Natural killer cell treated with Interleukin-12 subunit alpha and Interleukin-12 subunit beta and Interleukin-15 and Interleukin-18, amount 100 ng/mL, for 72 hours (primary cell): Measurements from ENCODE around the gene BPIFB1. TPM values are rescaled to one million over a fixed set of nuclear protein-coding genes. Genes with fewer than 3 reads are reported as not detected.
A peak's percentile ranks its signal among the peaks of the same experiment; 100 is the strongest.

Experiments used
- ATAC-seq, 2 donors: fragments of 150-1000 bp; cut with Tn5 transposase in 1 of 2; sonication (Bioruptor Pico), chemical (Tn5 transposase) in 1 of 2; 2 replicates each; pipeline ENCODE4 v1.10.0; 2021
- DNase-seq: peaks from one replicate; pipeline ENCODE4 v3.0.0; 2022; ENCODE audit warnings: low spot score
- H3K27ac Mint-ChIP-seq, 2 donors: 1 replicate in 1 of 2; 2 replicates in 1 of 2; pipeline ENCODE4 v1.8.0; 2022; ENCODE audit warnings: mixed read lengths in 2 of 2, mild to moderate bottlenecking in 1 of 2, moderate library complexity in 1 of 2
- H3K27me3 Mint-ChIP-seq, 2 donors: 1 replicate in 1 of 2; 2 replicates in 1 of 2; pipeline ENCODE4 v1.8.0; 2022; ENCODE audit warnings: mixed read lengths in 2 of 2
- H3K36me3 Mint-ChIP-seq: one replicate; pipeline ENCODE4 v1.8.0; 2022; ENCODE audit warnings: mixed read lengths
- H3K4me1 Mint-ChIP-seq, 2 donors: 1 replicate in 1 of 2; 2 replicates in 1 of 2; pipeline ENCODE4 v1.8.0; 2022; ENCODE audit warnings: low read depth in 2 of 2, mixed read lengths in 2 of 2, mild to moderate bottlenecking in 1 of 2
- H3K4me3 Mint-ChIP-seq: one replicate; pipeline ENCODE4 v1.8.0; 2022; ENCODE audit warnings: mixed read lengths
- H3K9me3 Mint-ChIP-seq: 2 replicates; pipeline ENCODE4 v1.8.0; 2022; ENCODE audit warnings: mixed read lengths
- total RNA-seq, 2 donors: library from RNA; stranded (reverse); gene quantifications; one replicate each; pipeline ENCODE4 v1.2.3, GENCODE V29; 2022

The BPIFB1 gene
- total RNA-seq, 2 donors from 2014 or later = not detected

DNA sequence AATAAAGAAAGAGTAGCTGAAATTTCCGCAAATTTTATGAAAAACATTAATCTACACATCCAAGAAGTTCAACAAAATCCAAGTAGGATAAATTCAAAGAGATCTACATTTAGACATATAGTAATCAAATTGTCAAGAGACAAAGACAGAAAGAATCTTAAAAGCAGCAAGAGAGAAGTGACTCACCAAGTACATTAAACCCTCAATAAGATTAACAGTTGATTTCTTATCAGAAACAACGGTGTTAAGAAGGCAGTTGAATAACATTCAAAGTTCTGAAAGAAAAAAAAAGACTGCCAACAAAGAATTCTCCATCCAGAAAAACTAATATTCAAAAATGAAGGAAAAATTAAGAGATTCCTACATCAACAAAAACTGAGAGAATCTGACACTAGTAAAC is 28.0 kb upstream of the BPIFB1 start:
- DNase-seq = no peak
- Mint-ChIP-seq H3K36me3 (no peaks in the 10 kb centered on the region), H3K4me1 (no peaks in the 10 kb centered on the region), H3K27me3 (peaks cover 12 to 30% of the 10 kb centered on the region in 2 donors), H3K27ac (no peak overlapping the region), H3K9me3 (no peaks in the 10 kb centered on the region), H3K4me3 (no peak overlapping the region)
- no peak for ATAC-seq

DNA sequence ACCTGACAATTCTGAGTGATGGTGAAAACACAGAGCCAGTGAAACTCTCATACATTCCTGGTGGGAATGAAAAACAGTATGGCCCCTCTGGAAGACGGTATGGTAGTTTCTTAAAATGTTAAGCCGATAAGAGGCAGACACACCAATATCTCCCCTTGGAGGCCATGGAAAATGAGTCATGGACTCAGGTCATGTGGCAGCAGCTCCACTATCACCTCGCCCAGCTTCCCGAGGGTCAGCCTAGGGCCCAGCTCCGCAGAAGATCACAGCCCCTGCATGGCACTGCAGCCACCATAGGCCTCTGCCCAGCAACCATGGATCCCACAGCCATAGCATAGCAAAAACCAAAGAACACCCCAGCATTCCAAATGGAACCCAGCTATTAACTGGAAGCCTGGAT is 25.8 kb upstream of the BPIFB1 start:
- Mint-ChIP-seq H3K4me1 (peaks cover 0 to 2% of the 10 kb centered on the region in 2 donors), H3K27ac (no peak overlapping the region), H3K36me3 (no peaks in the 10 kb centered on the region), H3K27me3 (peaks cover 19 to 38% of the 10 kb centered on the region in 2 donors), H3K9me3 (no peaks in the 10 kb centered on the region), H3K4me3 (no peak overlapping the region)
- ATAC-seq (no peak), DNase-seq (no peak)

DNA sequence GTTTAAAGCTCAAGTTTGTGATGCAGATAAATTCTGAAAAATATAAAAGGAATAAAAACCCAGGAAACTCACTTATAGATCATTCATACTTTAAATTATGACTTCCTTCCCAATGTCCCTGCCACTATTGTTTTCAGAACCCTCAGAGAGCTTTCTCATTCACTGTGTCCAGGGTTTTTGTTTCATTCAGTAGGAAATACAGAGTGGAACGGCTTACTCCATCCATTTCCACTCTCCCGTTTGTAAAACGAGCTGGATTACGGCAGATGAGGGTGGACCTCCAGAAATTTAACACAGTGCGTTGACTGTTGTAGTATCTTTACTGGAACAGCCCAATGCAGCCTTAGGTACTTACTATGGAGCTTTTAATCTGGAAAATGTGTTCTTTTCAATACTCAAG is 23.6 kb upstream of the BPIFB1 start:
- Mint-ChIP-seq H3K4me3 (no peak overlapping the region), H3K9me3 (no peaks in the 10 kb centered on the region), H3K27ac (no peak overlapping the region), H3K4me1 (peaks cover 0 to 3% of the 10 kb centered on the region in 2 donors), H3K36me3 (no peaks in the 10 kb centered on the region), H3K27me3 (peaks cover 21 to 34% of the 10 kb centered on the region in 2 donors)
- no peak for DNase-seq
- no peak for ATAC-seq

DNA sequence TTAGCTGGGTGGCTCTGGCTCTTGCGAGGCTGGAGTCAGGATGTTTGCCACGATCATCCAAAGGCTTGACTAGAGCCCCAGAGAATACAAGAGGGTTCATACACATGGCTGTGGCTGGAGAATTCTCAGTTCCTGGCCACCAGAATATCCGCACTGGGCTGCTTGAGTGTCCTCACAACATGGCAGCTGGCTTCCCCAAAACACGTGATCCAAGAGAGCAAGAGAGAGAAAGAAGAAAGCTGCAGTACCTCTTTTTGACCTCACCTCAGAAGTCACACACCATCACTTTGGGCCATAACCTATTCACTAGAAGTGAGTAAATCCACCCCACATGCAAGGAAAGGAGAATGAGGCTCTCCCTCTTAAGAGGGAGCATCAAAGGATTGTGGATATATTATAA is 21.5 kb upstream of the BPIFB1 start:
- ATAC-seq = no peak
- H3K27me3 Mint-ChIP-seq = peaks cover 15 to 21% of the 10 kb centered on the region in 2 donors
- no peak overlapping the region for H3K27ac Mint-ChIP-seq
- DNase-seq = no peak
- H3K36me3 Mint-ChIP-seq = no peaks in the 10 kb centered on the region
- no peaks in the 10 kb centered on the region for H3K9me3 Mint-ChIP-seq
- no peak overlapping the region for H3K4me3 Mint-ChIP-seq
- peaks cover 0 to 3% of the 10 kb centered on the region in 2 donors for H3K4me1 Mint-ChIP-seq

DNA sequence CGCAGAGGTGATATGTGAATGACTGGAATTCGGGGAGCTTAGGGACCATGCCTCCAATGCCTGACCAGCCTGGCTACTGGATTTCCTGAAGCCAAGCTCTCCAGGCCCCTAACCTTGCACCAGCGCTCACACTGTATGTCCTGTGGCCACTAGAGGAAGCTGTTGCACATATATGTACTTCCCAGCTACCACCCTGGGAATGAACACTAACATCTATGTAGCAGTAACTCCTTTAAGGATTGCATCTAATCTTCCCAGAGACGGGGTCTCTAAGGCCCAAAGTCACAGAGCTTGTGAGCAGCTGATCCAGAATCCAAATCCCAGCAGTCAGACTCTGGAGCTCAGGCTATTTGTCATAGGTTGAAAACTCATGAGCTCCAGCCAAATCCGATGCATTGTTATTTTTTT is 20.4 kb upstream of the BPIFB1 start:
- Mint-ChIP-seq H3K4me1 (peaks cover 0 to 3% of the 10 kb centered on the region in 2 donors), H3K27me3 (peaks cover 9 to 17% of the 10 kb centered on the region in 2 donors)
- ATAC-seq = no peak

DNA sequence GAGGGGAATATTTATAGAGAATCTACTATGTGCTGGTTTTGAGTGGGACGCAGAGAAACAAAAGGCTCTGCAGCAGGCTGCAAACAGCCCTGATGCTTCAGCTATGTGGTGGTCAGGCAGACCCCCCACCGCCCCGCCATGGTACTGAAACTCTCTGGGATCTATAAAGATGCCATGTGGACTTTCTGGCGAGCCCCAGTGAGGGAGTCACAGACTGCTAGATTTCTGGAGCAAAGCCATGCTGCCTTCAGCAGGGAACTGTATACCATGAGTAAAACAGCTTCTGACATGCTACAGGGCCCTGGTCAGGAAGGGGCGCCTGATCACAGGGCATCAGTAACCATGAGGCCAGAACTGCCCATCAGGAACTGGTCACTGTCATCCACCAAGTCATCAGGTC is 19.2 kb upstream of the BPIFB1 start:
- ATAC-seq (no peak), DNase-seq (no peak)
- peaks cover 19 to 21% of the 10 kb centered on the region in 2 donors for H3K27me3 Mint-ChIP-seq
- no peaks in the 10 kb centered on the region for H3K9me3 Mint-ChIP-seq
- peaks cover 0 to 6% of the 10 kb centered on the region in 2 donors for H3K4me1 Mint-ChIP-seq
- H3K4me3 Mint-ChIP-seq = no peak overlapping the region
- no peak overlapping the region for H3K27ac Mint-ChIP-seq
- no peaks in the 10 kb centered on the region for H3K36me3 Mint-ChIP-seq

More for the DNA sequence above, 20.4 kb upstream of the BPIFB1 start:
- H3K4me3 Mint-ChIP-seq = no peak overlapping the region
- no peaks in the 10 kb centered on the region for H3K9me3 Mint-ChIP-seq
- H3K36me3 Mint-ChIP-seq = no peaks in the 10 kb centered on the region
- DNase-seq = no peak
- H3K27ac Mint-ChIP-seq = no peak overlapping the region

DNA sequence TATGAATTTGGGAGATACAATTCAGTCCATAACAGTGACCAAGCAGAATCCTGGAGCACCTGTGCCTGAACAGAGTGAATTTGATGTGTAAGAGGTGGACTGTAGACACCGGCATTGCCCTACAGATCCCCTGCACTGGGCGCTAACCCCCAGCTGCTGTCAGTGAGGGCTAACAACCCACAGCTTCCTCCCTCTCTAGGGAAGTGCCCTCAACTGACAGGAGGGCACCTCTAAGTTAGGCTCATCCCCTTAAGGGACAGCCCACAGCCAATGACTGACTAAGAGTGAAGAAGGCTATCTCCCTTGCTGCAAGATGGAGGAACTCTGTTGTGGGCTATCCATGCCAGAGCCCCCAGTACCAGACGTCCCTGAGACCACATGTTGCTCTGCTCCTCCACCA is 15.3 kb upstream of the BPIFB1 start:
- no peak overlapping the region for H3K4me3 Mint-ChIP-seq
- ATAC-seq = no peak
- no peaks in the 10 kb centered on the region for H3K9me3 Mint-ChIP-seq

DNA sequence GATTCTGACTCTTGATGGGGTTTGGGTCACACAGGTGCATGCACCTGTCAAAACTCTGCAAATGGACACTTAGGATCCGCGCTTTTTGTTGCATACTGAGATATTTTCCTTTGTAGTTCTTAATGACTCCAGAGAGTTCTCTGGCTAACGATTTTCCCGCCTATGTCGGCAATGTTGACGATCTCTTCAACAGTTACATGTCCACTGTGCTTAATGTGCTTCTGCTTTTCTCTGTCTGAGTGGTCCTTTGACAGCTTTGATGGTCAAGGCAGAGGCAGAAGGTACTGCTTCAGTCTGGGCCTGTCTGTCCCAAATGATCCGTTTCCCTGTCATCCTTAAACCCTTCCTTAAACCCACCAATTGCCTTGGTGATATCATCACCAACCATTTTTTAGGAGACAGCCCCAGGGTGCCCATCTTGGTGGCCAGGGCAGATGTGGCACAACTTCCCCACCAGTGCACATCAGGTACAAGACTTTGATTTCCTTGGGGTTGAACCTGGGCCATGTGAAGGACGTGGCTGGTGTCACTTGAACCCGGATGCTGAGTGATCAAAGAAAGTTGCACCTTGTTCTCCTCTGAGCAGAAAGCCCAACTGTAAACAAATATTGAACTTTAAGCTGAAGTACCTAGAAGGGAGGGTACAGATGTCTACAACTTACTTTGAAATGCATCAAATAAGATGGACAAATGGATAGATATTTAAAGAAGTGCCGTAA is 10.7 kb upstream of the BPIFB1 start:
- peaks cover 15 to 52% of the 10 kb centered on the region in 2 donors for H3K27me3 Mint-ChIP-seq
- DNase-seq = no peak
- H3K4me3 Mint-ChIP-seq = no peak overlapping the region

More for the DNA sequence above, 15.3 kb upstream of the BPIFB1 start:
- no peak for DNase-seq
- peaks cover 12 to 48% of the 10 kb centered on the region in 2 donors for H3K27me3 Mint-ChIP-seq
- H3K27ac Mint-ChIP-seq = no peak overlapping the region
- H3K36me3 Mint-ChIP-seq = no peaks in the 10 kb centered on the region
- H3K4me1 Mint-ChIP-seq = peaks cover 0 to 3% of the 10 kb centered on the region in 2 donors

DNA sequence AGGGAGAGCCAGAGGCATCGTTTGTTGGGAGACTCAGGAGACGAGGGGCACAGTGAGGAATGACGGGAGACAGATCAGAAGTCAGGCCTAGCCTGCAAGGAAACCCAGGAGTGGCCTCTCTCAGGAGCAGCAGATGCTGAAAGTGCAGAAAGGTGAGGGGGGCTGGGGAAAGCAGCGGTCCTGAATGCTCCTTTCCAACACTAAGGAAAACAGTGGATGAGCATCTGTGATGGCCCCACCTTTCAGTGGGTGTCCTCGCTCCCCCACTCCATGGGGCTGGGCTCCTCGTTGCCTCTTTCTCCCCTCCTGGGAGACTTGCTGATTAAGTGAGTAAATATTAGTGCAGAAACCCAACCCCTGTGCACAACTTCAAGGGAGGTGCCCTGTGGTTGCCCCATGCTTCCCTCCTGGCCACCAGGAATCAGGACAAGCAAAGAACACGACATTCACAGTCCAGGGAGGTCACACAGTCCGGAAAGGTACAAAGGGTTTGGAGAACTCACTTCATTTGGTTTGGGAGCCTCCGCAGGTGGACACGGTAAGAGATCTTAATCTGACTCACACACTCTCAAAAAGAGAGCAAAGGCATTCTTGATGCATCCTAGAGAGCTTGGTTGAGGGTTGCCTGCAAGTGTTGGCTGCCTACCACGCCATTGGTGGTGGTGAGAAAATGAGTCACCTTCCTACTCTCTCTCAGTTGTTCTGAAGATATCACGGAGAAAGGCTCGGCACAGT is 9.7 kb upstream of the BPIFB1 start:
- H3K27ac Mint-ChIP-seq = no peak overlapping the region
- no peaks in the 10 kb centered on the region for H3K9me3 Mint-ChIP-seq
- H3K4me1 Mint-ChIP-seq = no peaks in the 10 kb centered on the region
- ATAC-seq = peak in 1 of 2 donors; percentile 66
- no peak overlapping the region for H3K4me3 Mint-ChIP-seq
- H3K36me3 Mint-ChIP-seq = no peaks in the 10 kb centered on the region
- no peak for DNase-seq
- H3K27me3 Mint-ChIP-seq = peaks cover 17 to 52% of the 10 kb centered on the region in 2 donors

More for the DNA sequence above, 10.7 kb upstream of the BPIFB1 start:
- ATAC-seq = no peak
- Mint-ChIP-seq H3K4me1 (peaks cover 0 to 3% of the 10 kb centered on the region in 2 donors), H3K9me3 (no peaks in the 10 kb centered on the region), H3K36me3 (no peaks in the 10 kb centered on the region), H3K27ac (no peak overlapping the region)

DNA sequence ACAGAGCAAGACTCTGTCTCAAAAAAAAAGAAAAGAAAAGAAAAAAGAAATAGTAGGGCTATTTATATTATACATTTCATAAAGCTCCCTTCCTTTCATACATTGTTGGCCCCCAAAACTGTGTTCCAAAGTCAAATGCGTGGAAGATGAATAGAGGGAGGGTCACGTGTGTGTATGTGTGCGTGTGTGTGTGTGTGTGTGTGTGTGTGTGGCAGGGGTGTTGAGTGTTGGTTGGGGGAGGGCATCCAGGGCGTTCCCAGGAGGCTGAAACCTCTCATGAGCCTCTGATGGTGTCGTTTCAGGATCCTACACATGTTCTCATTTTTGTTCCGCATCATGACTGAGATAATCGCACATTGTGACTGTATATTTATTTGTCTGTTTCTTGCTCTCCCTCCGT is 7.8 kb upstream of the BPIFB1 start:
- DNase-seq = no peak
- Mint-ChIP-seq H3K4me1 (no peaks in the 10 kb centered on the region), H3K4me3 (no peak overlapping the region), H3K9me3 (no peaks in the 10 kb centered on the region), H3K27me3 (peaks cover 19 to 36% of the 10 kb centered on the region in 2 donors), H3K27ac (no peak overlapping the region), H3K36me3 (no peaks in the 10 kb centered on the region)
- no peak for ATAC-seq

DNA sequence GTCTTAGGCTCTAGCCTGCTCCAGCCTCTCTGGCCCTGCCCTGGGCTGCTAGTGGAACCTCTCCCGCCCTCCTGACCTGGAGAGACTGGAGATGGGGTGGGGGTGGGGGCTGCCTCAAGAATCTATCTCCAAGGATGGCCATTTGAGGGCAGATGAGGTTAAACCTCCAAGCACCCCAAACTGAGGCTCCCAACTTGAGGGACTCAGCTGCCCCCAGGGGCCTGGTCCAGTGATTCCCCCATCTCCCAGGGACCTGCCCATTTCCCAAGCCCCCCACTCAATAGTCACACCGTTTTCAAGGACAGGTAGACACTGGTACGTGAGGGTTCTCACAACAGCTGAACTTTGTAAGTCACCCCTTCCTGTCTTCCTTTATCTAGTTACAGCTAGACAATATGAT is 7.1 kb upstream of the BPIFB1 start:
- Mint-ChIP-seq H3K27me3 (peaks cover 19 to 29% of the 10 kb centered on the region in 2 donors), H3K36me3 (no peaks in the 10 kb centered on the region), H3K4me3 (no peak overlapping the region), H3K9me3 (no peaks in the 10 kb centered on the region), H3K27ac (no peak overlapping the region), H3K4me1 (no peaks in the 10 kb centered on the region)
- DNase-seq = no peak
- no peak for ATAC-seq

DNA sequence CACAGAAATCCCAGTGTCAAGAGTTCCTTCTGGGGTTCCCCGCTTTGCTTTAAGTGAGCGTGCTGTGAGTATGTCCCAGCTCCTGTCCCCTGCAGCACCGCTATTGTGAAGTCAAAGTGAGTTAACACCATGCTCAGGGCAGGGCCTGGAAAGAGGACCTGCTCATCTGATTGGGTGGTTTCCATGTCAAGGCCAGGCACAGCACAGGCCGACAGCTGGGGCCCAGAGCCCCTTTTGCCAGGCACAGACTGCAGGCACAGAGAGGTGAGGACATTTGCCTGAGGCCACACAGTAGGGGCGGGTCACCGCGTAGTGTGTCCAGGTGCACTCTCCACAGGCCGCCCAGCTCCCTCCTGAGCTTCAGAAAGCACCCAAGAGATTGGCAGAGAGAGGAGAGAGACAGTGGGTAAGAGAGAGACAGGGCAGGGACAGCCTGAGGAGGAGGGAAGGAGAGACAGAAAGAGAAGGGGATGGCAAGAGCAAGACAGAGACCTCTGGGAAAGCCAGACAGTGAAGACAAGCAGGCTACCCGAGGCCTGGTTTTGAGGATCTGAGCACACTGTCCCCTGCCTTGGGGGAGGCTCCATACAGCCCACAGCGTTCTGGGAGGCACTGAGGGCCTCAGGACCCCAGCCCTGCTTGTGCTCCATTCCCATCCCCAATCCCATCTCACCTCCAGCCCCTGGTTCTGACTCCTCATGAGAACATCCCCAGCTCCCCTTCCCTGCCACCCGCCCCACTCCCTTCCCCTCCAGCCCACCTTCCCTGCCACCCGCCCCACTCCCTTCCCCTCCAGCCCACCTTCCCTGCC is 6.5 kb upstream of the BPIFB1 start:
- H3K27me3 Mint-ChIP-seq = peaks cover 19 to 23% of the 10 kb centered on the region in 2 donors
- no peak overlapping the region for H3K27ac Mint-ChIP-seq
- DNase-seq (no peak), ATAC-seq (peak; percentile 7 to 21)
- no peaks in the 10 kb centered on the region for H3K4me1 Mint-ChIP-seq
- H3K36me3 Mint-ChIP-seq = no peaks in the 10 kb centered on the region
- no peak overlapping the region for H3K4me3 Mint-ChIP-seq
- H3K9me3 Mint-ChIP-seq = no peaks in the 10 kb centered on the region

DNA sequence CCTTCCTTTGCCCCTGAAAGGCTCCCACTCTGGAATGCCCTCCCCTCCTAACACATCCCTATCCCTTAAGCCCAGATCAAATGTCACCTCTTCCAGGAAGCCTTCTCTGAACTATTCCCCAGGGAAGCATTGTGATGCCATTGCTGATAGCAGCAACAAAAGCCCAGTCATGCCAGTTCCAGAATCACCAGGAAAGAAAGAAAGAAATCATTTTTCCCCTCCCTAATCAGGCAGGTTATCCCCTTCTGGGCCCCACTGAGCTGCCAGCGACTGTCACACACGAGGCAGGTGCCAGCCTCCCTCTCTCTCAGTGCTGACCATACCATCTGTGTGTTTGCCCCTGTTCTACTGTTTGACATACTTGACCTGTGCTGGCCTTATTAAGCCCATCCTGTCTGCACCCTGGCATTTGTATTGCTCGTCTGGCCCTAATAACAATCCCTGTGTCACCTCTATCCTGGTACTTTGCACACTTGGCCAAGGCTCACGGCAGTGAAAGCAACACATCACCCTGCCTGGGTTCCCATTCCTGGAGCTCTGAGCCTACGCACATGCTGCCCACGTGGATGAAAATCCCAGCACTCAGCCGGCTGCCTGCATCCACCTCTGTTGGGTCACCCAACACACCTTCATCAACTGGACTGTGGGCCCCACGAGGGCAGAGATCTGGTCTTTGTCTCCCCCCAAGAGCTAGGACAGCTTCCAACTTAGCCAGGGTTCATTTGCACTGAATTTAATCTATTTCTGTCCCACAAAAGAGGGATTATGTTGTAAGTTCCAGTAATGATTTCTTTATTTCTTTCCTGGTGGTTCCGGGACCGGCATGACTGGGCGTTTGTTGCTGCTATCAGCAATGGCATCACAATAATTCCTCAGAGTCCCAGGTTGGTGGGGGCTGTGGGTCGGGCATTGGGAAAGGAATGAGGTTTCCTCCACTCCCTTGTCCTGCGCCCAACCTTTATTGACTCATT is 5.3 kb upstream of the BPIFB1 start:
- no peaks in the 10 kb centered on the region for H3K4me1 Mint-ChIP-seq
- H3K4me3 Mint-ChIP-seq = no peak overlapping the region
- ATAC-seq (no peak), DNase-seq (no peak)
- peaks cover 11 to 16% of the 10 kb centered on the region in 2 donors for H3K27me3 Mint-ChIP-seq
- no peaks in the 10 kb centered on the region for H3K36me3 Mint-ChIP-seq
- H3K27ac Mint-ChIP-seq = no peak overlapping the region
- no peaks in the 10 kb centered on the region for H3K9me3 Mint-ChIP-seq
